K562 (cell line): ENCODE results near the gene STX7. TPM values are rescaled to one million over a fixed set of nuclear protein-coding genes. Genes with fewer than 3 reads are reported as not detected.

Experiments
- CBX2 ChIP-seq: fragments of 200-600 bp; sonication (generic); IDR thresholded peaks from one replicate; pipeline ENCODE4 v1.6.1; 2012; ENCODE audit warnings: mild to moderate bottlenecking, low read length, inconsistent platforms; ENCODE audit not compliant: insufficient read depth, poor library complexity, severe bottlenecking
- DPF2 ChIP-seq: fragments of 450-650 bp; IDR thresholded peaks from 2 replicates; pipeline ENCODE4 v1.6.1; 2016
- E2F3 ChIP-seq: fragments of 250-450 bp; sonication (Bioruptor Pico); IDR thresholded peaks from 2 replicates; pipeline ENCODE4 v1.4.0; 2020; ENCODE audit warnings: mild to moderate bottlenecking
- GATAD2A ChIP-seq: fragments of 450-650 bp; IDR thresholded peaks from 2 replicates; pipeline ENCODE4 v1.6.1; 2017
- HDAC1 ChIP-seq, 2 experiments: fragments of 450-650 bp; IDR thresholded peaks; 2 replicates each; pipeline ENCODE4 v1.6.1; 2016 to 2017; ENCODE audit warnings: inconsistent platforms in 1 of 2, mild to moderate bottlenecking in 1 of 2, moderate library complexity in 1 of 2
- HMG20A ChIP-seq: fragments of 450-650 bp; formaldehyde crosslinking; conservative IDR thresholded peaks from 2 replicates; pipeline ENCODE4 v1.4.0; 2020; ENCODE audit warnings: mild to moderate bottlenecking, mixed read lengths
- HNRNPL ChIP-seq: fragments of 200-400 bp; formaldehyde crosslinking; IDR thresholded peaks from 2 replicates; pipeline ENCODE4 v1.6.1; 2017; ENCODE audit warnings: low read depth, mild to moderate bottlenecking, low read length
- KHSRP ChIP-seq: fragments of 450-650 bp; IDR thresholded peaks from 2 replicates; pipeline ENCODE4 v1.6.1; 2017
- MTA3 ChIP-seq: fragments of 450-650 bp; formaldehyde crosslinking; IDR thresholded peaks from 2 replicates; pipeline ENCODE4 v1.6.1; 2017; ENCODE audit warnings: mild to moderate bottlenecking, borderline replicate concordance
- NFE2 ChIP-seq: IDR thresholded peaks from 2 replicates; pipeline ENCODE4 v1.6.1; 2014; ENCODE audit warnings: antibody characterized with exemption, low read depth
- NR2C2 ChIP-seq, 2 experiments: fragments of 200-800 bp in 1 of 2; sonication (Bioruptor generic) in 1 of 2; sonication (generic) in 1 of 2; formaldehyde crosslinking in 1 of 2; IDR thresholded peaks; 2 replicates each; pipeline versions ENCODE4 v1.6.1 to v1.8.0; 2016 to 2022; ENCODE audit warnings: mild to moderate bottlenecking in 1 of 2, missing compliant biosample characterization in 1 of 2, missing genetic modification characterization in 1 of 2, missing genetic modification reagents in 1 of 2
- PHF21A ChIP-seq: fragments of 450-650 bp; IDR thresholded peaks from 2 replicates; pipeline ENCODE4 v1.6.1; 2017; ENCODE audit warnings: low read depth, borderline replicate concordance
- PML ChIP-seq: IDR thresholded peaks from 2 replicates; pipeline ENCODE4 v1.6.1; 2012; ENCODE audit warnings: low read length, inconsistent platforms
- RFX5 ChIP-seq: IDR thresholded peaks from 2 replicates; pipeline ENCODE4 v1.6.1; 2011; ENCODE audit warnings: low read depth, mild to moderate bottlenecking, improper control_type of control experiment, low read length
- RFX7 ChIP-seq: fragments of 250-450 bp; sonication (Bioruptor Pico); IDR thresholded peaks from 2 replicates; pipeline ENCODE4 v1.5.1; 2021; ENCODE audit warnings: mild to moderate bottlenecking
- SNRNP70 ChIP-seq: fragments of 200-400 bp; formaldehyde crosslinking; optimal IDR thresholded peaks from 2 replicates; pipeline ENCODE3; 2017; ENCODE audit warnings: low read depth, low read length
- TCFL5 ChIP-seq: fragments of 250-450 bp; sonication (Bioruptor Pico); conservative IDR thresholded peaks from 2 replicates; pipeline ENCODE4 v1.6.1; 2021; ENCODE audit warnings: mild to moderate bottlenecking, moderate library complexity, matching md5 sums
- ZBTB11 ChIP-seq, 3 experiments: fragments of 200-800 bp in 1 of 3; fragments of 250-450 bp in 1 of 3; fragments of 450-650 bp in 1 of 3; sonication (Bioruptor Pico) in 1 of 3; sonication (Bioruptor generic) in 1 of 3; formaldehyde crosslinking in 1 of 3; IDR thresholded peaks; 2 replicates each; pipeline versions ENCODE4 v1.6.1 to v1.8.0; 2016 to 2022; ENCODE audit warnings: mild to moderate bottlenecking in 2 of 3, missing genetic modification characterization in 2 of 3, missing compliant biosample characterization in 1 of 3, moderate library complexity in 1 of 3
- ZBTB2 ChIP-seq: fragments of 450-650 bp; IDR thresholded peaks from 2 replicates; pipeline ENCODE4 v1.6.1; 2016; ENCODE audit warnings: antibody characterized with exemption
- ZNF143 ChIP-seq: sonication (generic); formaldehyde crosslinking; IDR thresholded peaks from 2 replicates; pipeline ENCODE4 v1.9.0; 2022; ENCODE audit warnings: mild to moderate bottlenecking, missing genetic modification reagents
- ZNF274 ChIP-seq: IDR thresholded peaks from 2 replicates; pipeline ENCODE4 v1.6.1; 2011; ENCODE audit warnings: low read depth, mild to moderate bottlenecking, low read length, moderate library complexity, borderline replicate concordance
- ZNF57 ChIP-seq: fragments of 450-650 bp; formaldehyde crosslinking; IDR thresholded peaks from 2 replicates; pipeline ENCODE4 v1.4.0; 2020; ENCODE audit warnings: mild to moderate bottlenecking, moderate library complexity
- polyA plus RNA-seq, 8 experiments: library from polyadenylated mRNA; depleted of rRNA in 4 of 8; stranded (reverse) in 5 of 8; unstranded in 3 of 8; fragments of >200 nt; fragmentation: Nextera tagmentation in 2 of 8; fragmentation: Illumina TruSeq in 1 of 8; extraction: Ambion mirVana in 2 of 8; extraction: Trizol in 1 of 8; gene quantifications; 2 replicates each; pipeline versions ENCODE4 v1.2.1 to v1.2.3, GENCODE V29; 2011 to 2014; ENCODE audit warnings: inconsistent platforms in 1 of 8, missing spikeins in 1 of 8
- total RNA-seq, 7 experiments: library from RNA; depleted of rRNA in 6 of 7; stranded (reverse); fragments of >200 nt in 6 of 7; fragmentation: Illumina TruSeq in 2 of 7; extraction: Trizol in 2 of 7; gene quantifications; 2 replicates each; pipeline versions ENCODE4 v1.2.1 to v1.2.3, GENCODE V29; 2011 to 2021; ENCODE audit warnings: low replicate concordance in 1 of 7
- TF ChIP-seq, protein P1 (sequence below): sonication (generic); formaldehyde crosslinking; IDR thresholded peaks from 2 replicates; pipeline ENCODE4 v1.5.0; 2020; ENCODE audit warnings: missing genetic modification reagents

Gene STX7
- total and polyA plus RNA-seq, 9 of the 15 experiments (the other 6 are each of a cell fraction or from before 2014, with no cell fraction given), result 13.0 to 34.4 (median 25.3) TPM

- TF ChIP-seq ZBTB2, result peak; percentile 79
- no peak for TF ChIP-seq RFX7 (CRISPR knock-in tag)
- no peak for TF ChIP-seq ZNF274
- TF ChIP-seq, protein P1, sequence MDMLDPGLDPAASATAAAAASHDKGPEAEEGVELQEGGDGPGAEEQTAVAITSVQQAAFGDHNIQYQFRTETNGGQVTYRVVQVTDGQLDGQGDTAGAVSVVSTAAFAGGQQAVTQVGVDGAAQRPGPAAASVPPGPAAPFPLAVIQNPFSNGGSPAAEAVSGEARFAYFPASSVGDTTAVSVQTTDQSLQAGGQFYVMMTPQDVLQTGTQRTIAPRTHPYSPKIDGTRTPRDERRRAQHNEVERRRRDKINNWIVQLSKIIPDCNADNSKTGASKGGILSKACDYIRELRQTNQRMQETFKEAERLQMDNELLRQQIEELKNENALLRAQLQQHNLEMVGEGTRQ (CRISPR knock-in tag), result peak; percentile 43; the same call in 1 of the 2 replicates
- no peak for TF ChIP-seq ZNF57 (CRISPR knock-in tag)
- TF ChIP-seq ZNF143 (CRISPR knock-in tag), result no peak
- peak; percentile 8; the same call in 1 of the 2 replicates for TF ChIP-seq NFE2
- TF ChIP-seq E2F3, result no peak
- no peak for TF ChIP-seq RFX5
- TF ChIP-seq TCFL5 (CRISPR knock-in tag), result no peak
- no peak for TF ChIP-seq KHSRP
- peak; percentile 24 for TF ChIP-seq PML
- no peak for TF ChIP-seq PHF21A
- TF ChIP-seq ZBTB11 (CRISPR knock-in tag; IDR thresholded peaks at IDR 0.05), result peak in 1 of 3 experiments; percentile 69; a peak in 2 of 6 replicates
- peak; percentile 82 for TF ChIP-seq MTA3
- 0 out of 2 replicates have a peak, but pooled peaks have one; percentile 32 for TF ChIP-seq GATAD2A
- no peak for TF ChIP-seq HNRNPL
- TF ChIP-seq HDAC1 (IDR thresholded peaks at IDR 0.05), result peak in 1 of 2 experiments; percentile 91; a peak in 3 of 4 replicates
- no peak for TF ChIP-seq HMG20A (CRISPR knock-in tag)
- no peak for TF ChIP-seq CBX2
- no peak for TF ChIP-seq NR2C2 (CRISPR knock-in tag; IDR thresholded peaks at IDR 0.05)
- no peak for TF ChIP-seq NR2C2 (tag; IDR thresholded peaks at IDR 0.05)
- no peak for TF ChIP-seq SNRNP70
- TF ChIP-seq DPF2, result peak; percentile 77
Measured at GRCh38 chr6:132512638-132513632, at the start of gene STX7 (continued).
